GM10266 (cell line): ENCODE results near the gene OR51B2.

ENCODE experiments used
- DNase-seq: peaks from one replicate; pipeline ENCODE4 v3.0.0; 2012; ENCODE audit errors: extremely low spot score
- TF ChIP-seq, protein P1 (sequence below): IDR thresholded peaks from 2 replicates; pipeline ENCODE4 v1.5.1; 2012; ENCODE audit warnings: mild to moderate bottlenecking, low read depth; ENCODE audit not compliant: control insufficient read depth, insufficient read depth; ENCODE audit errors: missing control alignments

The OR51B2 gene

DNA sequence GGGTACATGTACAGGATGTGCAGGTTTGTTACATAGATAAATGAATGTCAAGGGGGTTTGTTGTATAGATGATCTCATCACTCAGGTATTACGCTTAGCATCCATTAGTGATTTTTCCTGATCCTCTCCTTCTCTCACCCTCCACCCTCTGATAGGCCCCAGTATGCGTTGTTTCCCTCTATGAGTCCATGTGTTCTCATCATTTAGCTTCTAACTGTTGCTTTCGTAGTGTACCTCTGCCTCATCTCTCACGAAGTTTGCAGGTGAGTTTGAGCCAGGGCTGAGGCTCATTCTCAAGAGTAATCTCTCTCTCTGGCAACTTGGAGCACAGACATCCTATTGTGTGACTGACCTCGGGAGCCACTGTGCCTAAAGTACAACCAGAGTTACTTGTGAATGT is 49.7 kb downstream of the OR51B2 start:
- TF ChIP-seq, protein P1, sequence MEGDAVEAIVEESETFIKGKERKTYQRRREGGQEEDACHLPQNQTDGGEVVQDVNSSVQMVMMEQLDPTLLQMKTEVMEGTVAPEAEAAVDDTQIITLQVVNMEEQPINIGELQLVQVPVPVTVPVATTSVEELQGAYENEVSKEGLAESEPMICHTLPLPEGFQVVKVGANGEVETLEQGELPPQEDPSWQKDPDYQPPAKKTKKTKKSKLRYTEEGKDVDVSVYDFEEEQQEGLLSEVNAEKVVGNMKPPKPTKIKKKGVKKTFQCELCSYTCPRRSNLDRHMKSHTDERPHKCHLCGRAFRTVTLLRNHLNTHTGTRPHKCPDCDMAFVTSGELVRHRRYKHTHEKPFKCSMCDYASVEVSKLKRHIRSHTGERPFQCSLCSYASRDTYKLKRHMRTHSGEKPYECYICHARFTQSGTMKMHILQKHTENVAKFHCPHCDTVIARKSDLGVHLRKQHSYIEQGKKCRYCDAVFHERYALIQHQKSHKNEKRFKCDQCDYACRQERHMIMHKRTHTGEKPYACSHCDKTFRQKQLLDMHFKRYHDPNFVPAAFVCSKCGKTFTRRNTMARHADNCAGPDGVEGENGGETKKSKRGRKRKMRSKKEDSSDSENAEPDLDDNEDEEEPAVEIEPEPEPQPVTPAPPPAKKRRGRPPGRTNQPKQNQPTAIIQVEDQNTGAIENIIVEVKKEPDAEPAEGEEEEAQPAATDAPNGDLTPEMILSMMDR = no peak

More for the DNA sequence above, 49.7 kb downstream of the OR51B2 start:
- DNase-seq = no peak
